ENCODE measurements around the gene JAK1. TPM values are rescaled to one million over a fixed set of nuclear protein-coding genes. Genes with fewer than 3 reads are reported as not detected.

The JAK1 gene
- total RNA-seq, 4 donors from 2014 or later, result 52.9 to 169 (median 126) TPM

DNA sequence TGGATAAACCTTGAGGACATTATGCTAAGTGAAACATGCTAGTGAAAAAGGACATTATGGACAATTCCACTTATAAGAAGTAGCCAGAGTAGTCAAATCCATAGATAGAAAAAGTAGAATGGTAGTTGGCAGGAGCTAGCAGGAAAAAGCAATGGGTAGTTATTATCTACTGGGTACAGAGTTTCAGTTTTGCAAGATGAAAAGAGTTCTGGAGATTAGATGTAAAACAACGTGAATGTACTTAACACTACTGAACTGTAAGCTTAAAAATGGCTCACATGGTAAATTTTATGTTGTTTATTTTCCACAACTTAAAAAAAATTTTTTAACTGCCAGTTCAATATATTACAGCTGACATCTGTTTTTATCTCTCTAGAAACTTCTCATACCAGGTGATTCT, 19.4 kb downstream of the JAK1 start:
- H3K27me3 ChIP-seq, result no peaks in the 10 kb centered on the region
- TF ChIP-seq, protein P1, sequence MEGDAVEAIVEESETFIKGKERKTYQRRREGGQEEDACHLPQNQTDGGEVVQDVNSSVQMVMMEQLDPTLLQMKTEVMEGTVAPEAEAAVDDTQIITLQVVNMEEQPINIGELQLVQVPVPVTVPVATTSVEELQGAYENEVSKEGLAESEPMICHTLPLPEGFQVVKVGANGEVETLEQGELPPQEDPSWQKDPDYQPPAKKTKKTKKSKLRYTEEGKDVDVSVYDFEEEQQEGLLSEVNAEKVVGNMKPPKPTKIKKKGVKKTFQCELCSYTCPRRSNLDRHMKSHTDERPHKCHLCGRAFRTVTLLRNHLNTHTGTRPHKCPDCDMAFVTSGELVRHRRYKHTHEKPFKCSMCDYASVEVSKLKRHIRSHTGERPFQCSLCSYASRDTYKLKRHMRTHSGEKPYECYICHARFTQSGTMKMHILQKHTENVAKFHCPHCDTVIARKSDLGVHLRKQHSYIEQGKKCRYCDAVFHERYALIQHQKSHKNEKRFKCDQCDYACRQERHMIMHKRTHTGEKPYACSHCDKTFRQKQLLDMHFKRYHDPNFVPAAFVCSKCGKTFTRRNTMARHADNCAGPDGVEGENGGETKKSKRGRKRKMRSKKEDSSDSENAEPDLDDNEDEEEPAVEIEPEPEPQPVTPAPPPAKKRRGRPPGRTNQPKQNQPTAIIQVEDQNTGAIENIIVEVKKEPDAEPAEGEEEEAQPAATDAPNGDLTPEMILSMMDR (IDR thresholded peaks at IDR 0.05), result no peak
- TF ChIP-seq POLR2A (IDR thresholded peaks at IDR 0.05), result no peak
- intact Hi-C loops (cut with DNase I; ENCODE audit: low total_unique reads) (no loop called here), in situ Hi-C loops (cut with MboI; ENCODE audit: low pct_ligation_motif_present in 1 of 4, low pct_unique_long_range_greater_than_20kb in 1 of 4, low sequenced_read_pairs in 3 of 4) (no loop called here)
- H3K4me3 ChIP-seq, result no peak overlapping the region
- 0 to 30% methylated on average over 1 of the region's 1 CpG for WGBS, 2 donors (ENCODE audit: low coverage in 1 of 2)
- H3K27ac ChIP-seq, result no peak overlapping the region
- no peaks in the 10 kb centered on the region for H3K36me3 ChIP-seq
- no peaks in the 10 kb centered on the region for H3K9me3 ChIP-seq
- H3K4me1 ChIP-seq, result peaks cover 8 to 61% (median 27%) of the 10 kb centered on the region in 4 donors
- DNase-seq, result no peak

GRCh38 chr1:64944913-64945312, 21.4 kb downstream of the JAK1 start:
- intact Hi-C loops (cut with DNase I; ENCODE audit: low total_unique reads) (no loop called here), in situ Hi-C loops (cut with MboI; ENCODE audit: low pct_ligation_motif_present in 1 of 4, low pct_unique_long_range_greater_than_20kb in 1 of 4, low sequenced_read_pairs in 3 of 4) (no loop called here)
- TF ChIP-seq, protein P1 (IDR thresholded peaks at IDR 0.05), result no peak
- no peak for TF ChIP-seq POLR2AphosphoS5 (IDR thresholded peaks at IDR 0.05)
- no peak for TF ChIP-seq EP300 (IDR thresholded peaks at IDR 0.05; ENCODE audit: low read depth)
- TF ChIP-seq POLR2A (IDR thresholded peaks at IDR 0.05), result no peak
- no peaks in the 10 kb centered on the region for H3K9me3 ChIP-seq
- 93 to 100% methylated on average over 1 to 6 of the region's 6 CpGs for WGBS, 2 donors (ENCODE audit: low coverage in 1 of 2)
- H3K27ac ChIP-seq, result no peak overlapping the region
- DNase-seq, result no peak
- no peaks in the 10 kb centered on the region for H3K36me3 ChIP-seq
- H3K4me1 ChIP-seq, result peaks cover 8 to 58% (median 17%) of the 10 kb centered on the region in 4 donors
- H3K27me3 ChIP-seq, result no peaks in the 10 kb centered on the region
- no peak overlapping the region for H3K4me3 ChIP-seq

- intact Hi-C loops (cut with DNase I; ENCODE audit: low total_unique reads), result no loop called here
- in situ Hi-C loops (cut with MboI; ENCODE audit: low pct_ligation_motif_present in 1 of 4, low pct_unique_long_range_greater_than_20kb in 1 of 4, low sequenced_read_pairs in 3 of 4), result no loop called here
Measured at GRCh38 chr1:64942675-64943074, 23.7 kb downstream of the JAK1 start.

GRCh38 chr1:64942118-64942517, 24.2 kb downstream of the JAK1 start:
- no peak for DNase-seq
- WGBS, 2 donors (ENCODE audit: low coverage in 1 of 2), result 91 to 94% methylated on average over 4 of the region's 4 CpGs
- H3K27ac ChIP-seq, result no peak overlapping the region
- intact Hi-C loops (cut with DNase I; ENCODE audit: low total_unique reads) (no loop called here), in situ Hi-C loops (cut with MboI; ENCODE audit: low pct_ligation_motif_present in 1 of 4, low pct_unique_long_range_greater_than_20kb in 1 of 4, low sequenced_read_pairs in 3 of 4) (no loop called here)
- H3K36me3 ChIP-seq, result no peaks in the 10 kb centered on the region
- TF ChIP-seq POLR2A (IDR thresholded peaks at IDR 0.05) (no peak), POLR2AphosphoS5 (IDR thresholded peaks at IDR 0.05) (no peak), EP300 (IDR thresholded peaks at IDR 0.05; ENCODE audit: low read depth) (no peak)
- TF ChIP-seq, protein P1 (IDR thresholded peaks at IDR 0.05), result no peak
- peaks cover 0 to 39% (median 5%) of the 10 kb centered on the region in 4 donors for H3K4me1 ChIP-seq
- H3K27me3 ChIP-seq, result no peaks in the 10 kb centered on the region
- H3K9me3 ChIP-seq, result no peaks in the 10 kb centered on the region
- H3K4me3 ChIP-seq, result no peak overlapping the region

More at GRCh38 chr1:64942675-64943074, 23.7 kb downstream of the JAK1 start:
- no peak overlapping the region for H3K4me3 ChIP-seq
- TF ChIP-seq, protein P1 (IDR thresholded peaks at IDR 0.05), result no peak
- TF ChIP-seq POLR2A (IDR thresholded peaks at IDR 0.05), result no peak
- no peak for TF ChIP-seq EP300 (IDR thresholded peaks at IDR 0.05; ENCODE audit: low read depth)
- TF ChIP-seq POLR2AphosphoS5 (IDR thresholded peaks at IDR 0.05), result no peak
- no peaks in the 10 kb centered on the region for H3K27me3 ChIP-seq
- no peaks in the 10 kb centered on the region for H3K36me3 ChIP-seq
- no peaks in the 10 kb centered on the region for H3K9me3 ChIP-seq
- no peak for DNase-seq
- H3K27ac ChIP-seq, result no peak overlapping the region
- H3K4me1 ChIP-seq, result peaks cover 0 to 43% (median 4%) of the 10 kb centered on the region in 4 donors
- WGBS, 2 donors (ENCODE audit: low coverage in 1 of 2), result 48 to 56% methylated on average over 3 of the region's 3 CpGs
